Muscle of back (tissue), 11 donors: ENCODE results near the gene MLN. TPM values are rescaled to one million over a fixed set of nuclear protein-coding genes. Genes with fewer than 3 reads are reported as not detected.

Experiments used
- DNase-seq, 3 donors: peaks; one replicate each; pipeline versions ENCODE4 v3.0.0 to v3.0.0-alpha.2; 2013
- polyA plus RNA-seq, 10 donors: library from polyadenylated mRNA; unstranded; fragments of 120-200 nt; gene quantifications; one replicate each; pipeline ENCODE4 v1.2.1, GENCODE V29; 2013; ENCODE audit not compliant: insufficient read length in 10 of 10

Gene MLN
- polyA plus RNA-seq, 10 donors, result not detected

DNA sequence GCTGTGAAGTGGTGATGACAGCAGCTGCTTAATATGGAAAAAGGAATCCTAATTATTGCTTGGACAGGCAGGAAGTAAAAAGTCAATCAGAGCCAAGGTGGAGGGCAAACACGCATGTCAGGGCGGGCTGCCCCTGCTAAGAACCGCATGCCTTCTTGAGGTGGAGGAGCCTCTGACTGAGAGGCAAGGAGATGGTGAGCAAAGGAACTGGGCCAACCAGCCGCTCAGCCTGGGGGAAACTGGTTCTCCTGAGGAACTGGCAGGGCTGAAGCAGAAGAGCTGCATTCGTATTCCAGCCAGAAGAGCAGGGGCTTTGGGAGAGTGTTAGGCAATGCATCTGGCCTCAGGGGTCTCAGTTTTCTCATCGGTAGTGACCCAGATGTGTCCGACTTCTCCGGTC, 13.1 kb upstream of the MLN start:
- DNase-seq, result no peak

- no peak for DNase-seq
Observed at GRCh38 chr6:33815854-33816253, 12.1 kb upstream of the MLN start.

GRCh38 chr6:33813990-33814985, 10.5 kb upstream of the MLN start:
- DNase-seq, result no peak

- DNase-seq, result no peak
Observed at GRCh38 chr6:33813246-33813904, 9.6 kb upstream of the MLN start.

- DNase-seq, result peak; percentile 38 to 79 (median 72)
Observed at GRCh38 chr6:33812669-33813068, 8.9 kb upstream of the MLN start.

DNA sequence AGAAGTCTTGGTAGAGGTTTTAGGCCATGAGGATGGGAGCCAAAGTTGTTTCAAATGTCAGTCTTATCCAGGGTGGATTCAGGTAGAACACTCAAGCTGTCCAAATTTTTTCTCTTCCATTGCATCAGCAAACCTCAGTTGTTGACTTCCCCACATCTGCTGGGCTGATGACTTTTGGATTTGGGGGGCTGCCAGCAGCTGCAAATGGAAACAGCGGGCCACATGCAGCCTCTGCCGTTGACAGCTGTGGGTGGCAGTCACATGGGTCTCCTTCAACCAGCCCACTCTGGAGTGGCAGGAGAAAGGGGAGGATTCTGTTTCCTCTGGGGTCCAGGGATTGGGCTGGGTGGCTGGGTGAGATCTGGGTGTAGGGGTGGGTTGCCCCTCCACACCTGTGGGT, 5.8 kb upstream of the MLN start:
- peak in 2 of 3 donors; percentile 23 to 68 for DNase-seq

DNA sequence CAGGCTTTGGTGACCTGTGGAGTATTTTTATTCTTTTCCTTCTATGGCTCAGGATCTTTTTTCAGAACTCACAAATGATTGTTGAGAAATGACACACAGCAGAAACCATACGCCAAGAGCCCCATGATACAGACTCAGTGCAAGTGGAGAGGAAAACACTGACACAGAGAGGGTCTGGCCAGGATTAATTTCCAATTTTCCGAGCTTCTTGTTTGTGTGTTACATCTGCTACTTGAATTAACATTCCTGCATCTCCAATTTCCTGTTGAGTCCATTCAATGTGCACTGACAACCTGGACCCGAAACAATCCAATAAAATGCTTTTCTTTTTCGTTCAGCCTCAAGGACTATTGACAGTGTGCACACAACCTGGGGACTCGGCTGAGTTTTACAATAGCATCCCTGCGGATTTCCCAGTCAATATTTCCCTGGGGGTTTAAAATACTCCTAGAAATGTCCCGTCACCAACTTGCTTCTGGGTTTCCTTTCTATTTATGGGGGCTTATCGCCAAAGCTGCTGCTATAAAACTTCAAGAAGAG, 4.9 kb upstream of the MLN start:
- peak in 2 of 3 donors; percentile 27 to 55 for DNase-seq

DNA sequence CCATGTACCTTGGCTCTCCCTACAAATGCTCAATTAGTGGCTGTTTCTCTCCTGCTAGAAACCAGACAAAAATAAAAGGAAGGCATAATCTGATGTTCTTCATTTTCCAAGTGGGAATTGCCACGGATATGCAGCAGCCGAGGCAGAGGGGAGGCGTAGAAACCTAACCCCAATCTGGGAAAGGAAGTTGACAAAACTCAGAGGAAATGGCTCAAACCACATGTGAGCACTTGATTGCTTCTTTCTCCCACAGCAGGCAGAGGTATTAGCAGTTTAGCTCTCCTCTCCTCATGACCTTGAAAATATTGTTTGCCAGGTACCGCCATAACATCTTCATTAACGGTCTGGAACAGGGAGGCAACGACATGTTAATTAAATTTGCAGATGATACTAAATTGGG, 3.8 kb upstream of the MLN start:
- no peak for DNase-seq

GRCh38 chr6:33806841-33807240, 3.0 kb upstream of the MLN start:
- DNase-seq, result no peak

GRCh38 chr6:33802186-33802958, 1.4 kb downstream of the MLN start:
- DNase-seq, result no peak

DNA sequence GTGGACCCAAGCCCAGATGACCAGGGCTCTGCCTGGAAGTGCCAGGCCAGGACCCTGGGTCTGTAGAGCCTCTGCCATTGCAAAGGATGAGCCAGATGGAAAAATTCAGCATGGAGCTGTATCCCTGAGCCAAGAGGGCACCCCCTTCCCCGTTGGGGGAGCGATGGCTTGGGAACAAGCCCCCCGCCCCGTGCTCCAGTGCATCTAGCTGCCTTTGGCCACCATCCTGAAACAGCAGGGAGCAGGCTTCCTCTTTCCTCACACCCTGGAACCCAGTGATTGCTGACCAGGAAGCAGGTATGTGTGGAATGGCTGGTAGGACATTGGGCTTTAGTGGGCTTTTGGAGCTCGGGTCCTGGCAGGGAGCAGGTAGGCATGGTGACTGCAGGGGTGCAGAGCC, 2.2 kb downstream of the MLN start:
- DNase-seq, result no peak

GRCh38 chr6:33800248-33800969, 3.4 kb downstream of the MLN start:
- DNase-seq, result no peak

DNA sequence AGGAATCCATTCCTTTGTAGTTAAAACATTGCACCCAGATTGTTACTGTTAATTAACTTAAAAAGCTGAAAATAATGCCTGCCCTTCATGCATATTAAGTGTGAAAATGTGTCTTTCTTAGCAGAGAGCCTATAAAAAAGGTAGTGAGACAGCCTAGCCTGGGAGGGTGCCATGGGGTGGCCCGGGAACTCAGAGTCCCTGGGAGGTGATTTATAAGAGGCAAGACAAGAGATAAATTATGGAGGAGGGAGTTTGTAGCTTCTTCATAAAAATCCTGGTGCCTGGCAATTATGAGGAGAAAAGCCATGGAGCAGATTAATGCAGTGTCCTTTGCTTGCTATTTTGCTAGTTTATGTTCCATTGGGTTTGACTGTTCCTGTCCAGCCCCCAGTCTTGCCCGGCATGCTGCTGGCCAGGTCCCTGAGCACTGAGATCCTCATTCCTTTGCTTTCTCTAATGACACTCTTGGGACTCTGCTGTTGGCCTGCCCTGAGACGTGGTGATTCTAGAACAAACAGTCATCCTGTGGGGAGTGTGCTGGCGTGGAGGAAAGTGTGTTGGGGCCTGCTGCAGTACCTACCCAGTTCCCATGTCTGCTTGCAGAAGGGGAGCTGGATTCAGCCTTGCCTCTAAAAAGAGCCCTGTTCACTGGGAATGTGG, 4.2 kb downstream of the MLN start:
- no peak for DNase-seq

- DNase-seq, result no peak
Observed at GRCh38 chr6:33798343-33798848, 5.4 kb downstream of the MLN start.

- no peak for DNase-seq
Observed at GRCh38 chr6:33797626-33798342, 6.0 kb downstream of the MLN start.

GRCh38 chr6:33794910-33795623, 8.7 kb downstream of the MLN start:
- no peak for DNase-seq

- DNase-seq, result no peak
Observed at GRCh38 chr6:33792981-33793380, 10.8 kb downstream of the MLN start.

- no peak for DNase-seq
Observed at GRCh38 chr6:33791620-33792019, 12.2 kb downstream of the MLN start.

GRCh38 chr6:33790910-33791309, 12.9 kb downstream of the MLN start:
- DNase-seq, result no peak
